Breast epithelium (tissue), 4 donors: ENCODE results near the gene WIPF1. TPM values are rescaled to one million over a fixed set of nuclear protein-coding genes. Genes with fewer than 3 reads are reported as not detected.

Source experiments
- DNase-seq, 2 donors: peaks; one replicate each; pipeline ENCODE4 v3.0.0-alpha.2; 2019; ENCODE audit warnings: low spot score in 2 of 2
- H3K27ac ChIP-seq, 2 donors: fragments of 200-600 bp; sonication (generic) in 1 of 2; one replicate each; pipeline ENCODE4 v1.5.1; 2016 to 2019; ENCODE audit warnings: mild to moderate bottlenecking in 1 of 2
- H3K27me3 ChIP-seq, 2 donors: fragments of 200-600 bp; sonication (generic) in 1 of 2; one replicate each; pipeline versions ENCODE4 v1.5.1 to v1.6.0; 2017 to 2019; ENCODE audit warnings: control low read depth in 1 of 2, mild to moderate bottlenecking in 1 of 2
- H3K36me3 ChIP-seq: fragments of 200-600 bp; one replicate; pipeline ENCODE4 v1.5.1; 2019
- H3K4me1 ChIP-seq, 2 donors: fragments of 200-600 bp; sonication (generic); one replicate each; pipeline ENCODE4 v1.5.1; 2016 to 2019; ENCODE audit warnings: control low read depth in 1 of 2
- H3K4me3 ChIP-seq, 3 donors: fragments of 200-600 bp; sonication (generic); 1 replicate in 2 of 3; 2 replicates in 1 of 3; pipeline ENCODE4 v1.5.1; 2016 to 2019; ENCODE audit warnings: mild to moderate bottlenecking in 3 of 3, moderate library complexity in 2 of 3
- H3K9me3 ChIP-seq, 2 donors: fragments of 200-600 bp; sonication (generic) in 1 of 2; one replicate each; pipeline ENCODE4 v1.5.1; 2016 to 2019; ENCODE audit warnings: control low read depth in 1 of 2
- POLR2A ChIP-seq: fragments of 450-650 bp; IDR thresholded peaks from one replicate; pipeline ENCODE4 v1.6.1; 2016; ENCODE audit warnings: antibody characterized with exemption, mild to moderate bottlenecking, moderate library complexity
- POLR2AphosphoS5 ChIP-seq, 3 donors: sonication (generic); formaldehyde crosslinking; IDR thresholded peaks; one replicate each; pipeline ENCODE4 v1.6.1; 2017; ENCODE audit warnings: antibody characterized with exemption in 3 of 3
- intact Hi-C: fragments of 100-400 bp; cut with DNase I; formaldehyde crosslinking; loops from one replicate; pipeline ENCODE4 v1.15.1; 2023; ENCODE audit warnings: low total_unique reads
- total RNA-seq, 3 donors: library from RNA; depleted of rRNA; stranded (reverse); fragments of >200 nt; gene quantifications; one replicate each; pipeline ENCODE4 v1.1.0, GENCODE V29; 2016
- TF ChIP-seq, protein P1 (sequence below), 3 donors: fragments of 450-650 bp; IDR thresholded peaks; one replicate each; pipeline ENCODE4 v1.5.1; 2016 to 2017; ENCODE audit warnings: antibody characterized with exemption in 3 of 3, mild to moderate bottlenecking in 3 of 3, moderate library complexity in 3 of 3

Gene WIPF1
- total RNA-seq, 3 donors from 2014 or later, result 17.6 to 43.2 (median 24.9) TPM

DNA sequence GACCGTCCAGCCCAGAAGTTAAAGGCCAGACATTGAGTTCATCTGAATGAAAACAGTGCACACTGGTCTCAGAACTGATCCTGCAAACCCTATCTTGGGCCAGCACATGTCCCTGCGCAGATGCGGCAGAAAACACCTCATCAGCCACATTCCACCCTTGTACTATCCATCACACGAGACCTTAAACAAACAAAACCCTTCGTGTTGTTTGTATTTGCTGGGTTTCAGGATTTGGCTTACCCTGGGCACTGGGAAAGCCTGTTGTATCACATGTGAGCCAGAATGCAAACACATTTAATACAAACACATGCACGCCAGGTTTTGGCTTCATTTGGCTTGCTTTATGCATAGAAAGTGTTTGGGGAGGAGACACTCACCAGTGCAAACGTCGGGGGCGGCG, 12.5 kb downstream of the WIPF1 start:
- Histone ChIP-seq H3K27ac (peak overlapping the region in 1 of 2 donors; percentile 57), H3K9me3 (no peaks in the 10 kb centered on the region), H3K4me3 (no peak overlapping the region), H3K4me1 (no peaks in the 10 kb centered on the region), H3K27me3 (no peaks in the 10 kb centered on the region), H3K36me3 (no peaks in the 10 kb centered on the region)
- TF ChIP-seq POLR2A (no peak), POLR2AphosphoS5 (IDR thresholded peaks at IDR 0.05) (no peak)
- TF ChIP-seq, protein P1, sequence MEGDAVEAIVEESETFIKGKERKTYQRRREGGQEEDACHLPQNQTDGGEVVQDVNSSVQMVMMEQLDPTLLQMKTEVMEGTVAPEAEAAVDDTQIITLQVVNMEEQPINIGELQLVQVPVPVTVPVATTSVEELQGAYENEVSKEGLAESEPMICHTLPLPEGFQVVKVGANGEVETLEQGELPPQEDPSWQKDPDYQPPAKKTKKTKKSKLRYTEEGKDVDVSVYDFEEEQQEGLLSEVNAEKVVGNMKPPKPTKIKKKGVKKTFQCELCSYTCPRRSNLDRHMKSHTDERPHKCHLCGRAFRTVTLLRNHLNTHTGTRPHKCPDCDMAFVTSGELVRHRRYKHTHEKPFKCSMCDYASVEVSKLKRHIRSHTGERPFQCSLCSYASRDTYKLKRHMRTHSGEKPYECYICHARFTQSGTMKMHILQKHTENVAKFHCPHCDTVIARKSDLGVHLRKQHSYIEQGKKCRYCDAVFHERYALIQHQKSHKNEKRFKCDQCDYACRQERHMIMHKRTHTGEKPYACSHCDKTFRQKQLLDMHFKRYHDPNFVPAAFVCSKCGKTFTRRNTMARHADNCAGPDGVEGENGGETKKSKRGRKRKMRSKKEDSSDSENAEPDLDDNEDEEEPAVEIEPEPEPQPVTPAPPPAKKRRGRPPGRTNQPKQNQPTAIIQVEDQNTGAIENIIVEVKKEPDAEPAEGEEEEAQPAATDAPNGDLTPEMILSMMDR (IDR thresholded peaks at IDR 0.05), result no peak
- DNase-seq, result no peak
- intact Hi-C loops, result no loop called here

DNA sequence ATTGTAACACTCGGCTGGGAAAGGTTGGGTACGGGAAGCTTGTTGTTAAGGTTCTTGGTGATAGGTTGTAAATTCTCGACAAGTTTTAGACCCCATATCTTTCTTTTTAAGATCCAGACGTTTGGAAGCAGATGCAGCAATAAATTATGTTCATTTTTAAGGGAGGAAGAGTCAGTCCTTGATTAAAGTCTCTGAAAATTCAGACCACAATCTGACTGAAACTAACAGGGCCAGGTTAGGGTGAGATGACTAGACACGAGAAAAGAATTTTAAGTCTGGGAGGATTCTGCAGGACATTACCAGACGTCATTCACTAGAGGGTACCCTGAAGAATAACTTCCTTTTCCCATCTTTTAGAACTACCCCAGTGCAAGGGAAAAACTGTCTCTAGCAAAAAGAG, 16.1 kb downstream of the WIPF1 start:
- Histone ChIP-seq H3K36me3 (no peaks in the 10 kb centered on the region), H3K4me3 (no peak overlapping the region), H3K27me3 (no peaks in the 10 kb centered on the region), H3K4me1 (no peaks in the 10 kb centered on the region), H3K9me3 (no peaks in the 10 kb centered on the region), H3K27ac (no peak overlapping the region)
- TF ChIP-seq POLR2A (no peak), POLR2AphosphoS5 (IDR thresholded peaks at IDR 0.05) (no peak)
- TF ChIP-seq, protein P1 (IDR thresholded peaks at IDR 0.05), result no peak
- intact Hi-C loops, result no loop called here
- no peak for DNase-seq

DNA sequence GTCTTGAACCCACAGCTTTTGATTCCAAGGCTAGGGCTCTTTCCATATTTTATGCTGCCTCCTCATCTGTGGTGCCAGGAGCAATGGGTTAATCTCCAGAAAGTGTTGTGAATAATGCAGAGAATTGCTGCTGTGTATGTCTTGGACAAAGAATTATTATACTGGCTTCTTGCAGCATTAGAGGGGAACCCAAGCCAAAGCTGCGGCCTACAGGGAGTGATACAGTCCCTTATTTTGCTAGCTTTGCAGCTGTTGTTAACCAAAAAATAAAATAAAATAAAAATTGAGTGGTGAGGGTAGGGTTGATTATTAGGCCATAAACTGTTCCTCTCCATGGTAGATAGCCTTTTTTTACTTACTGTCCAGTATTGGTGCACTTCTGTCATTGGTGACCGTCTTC, 16.7 kb downstream of the WIPF1 start:
- TF ChIP-seq, protein P1 (IDR thresholded peaks at IDR 0.05), result no peak
- TF ChIP-seq POLR2AphosphoS5 (IDR thresholded peaks at IDR 0.05) (no peak), POLR2A (no peak)
- Histone ChIP-seq H3K4me1 (no peaks in the 10 kb centered on the region), H3K27me3 (no peaks in the 10 kb centered on the region), H3K9me3 (no peaks in the 10 kb centered on the region), H3K36me3 (no peaks in the 10 kb centered on the region), H3K27ac (no peak overlapping the region), H3K4me3 (no peak overlapping the region)
- no peak for DNase-seq
- intact Hi-C loops, result no loop called here

DNA sequence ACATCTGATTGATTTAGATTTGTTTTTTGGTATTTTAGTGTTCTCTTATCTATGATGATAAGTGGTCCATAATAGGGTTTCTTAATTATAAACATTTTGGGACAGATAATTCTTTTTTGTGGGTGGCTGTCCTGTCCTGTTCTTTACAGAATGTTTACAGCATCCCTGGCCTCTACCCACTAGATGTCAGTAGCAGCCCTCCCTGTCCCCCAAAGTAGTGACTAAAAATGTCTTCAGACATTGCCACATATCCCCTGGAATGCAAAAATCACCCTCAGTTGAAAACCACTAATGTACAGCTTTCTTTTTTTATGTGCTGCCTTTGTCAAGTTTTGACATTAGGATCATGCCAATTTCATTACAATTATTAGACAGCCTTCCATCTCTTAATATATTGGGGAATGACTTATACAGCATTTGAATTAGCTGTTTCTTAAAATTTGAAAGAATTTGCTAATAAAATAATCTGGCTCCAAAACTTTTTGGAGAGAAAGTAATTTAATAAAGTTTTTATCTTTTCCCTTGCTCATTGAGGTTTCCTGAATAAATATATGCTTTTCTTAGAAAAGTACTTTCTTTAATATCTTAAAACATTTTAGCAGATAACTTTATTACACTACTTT, 19.5 kb downstream of the WIPF1 start:
- H3K36me3 ChIP-seq, result no peaks in the 10 kb centered on the region
- H3K27ac ChIP-seq, result no peak overlapping the region
- DNase-seq, result no peak
- intact Hi-C loops, result no loop called here
- no peaks in the 10 kb centered on the region for H3K9me3 ChIP-seq
- no peak for TF ChIP-seq POLR2AphosphoS5 (IDR thresholded peaks at IDR 0.05)
- TF ChIP-seq POLR2A, result no peak
- TF ChIP-seq, protein P1 (IDR thresholded peaks at IDR 0.05), result peak in 1 of 3 donors; percentile 19
- no peaks in the 10 kb centered on the region for H3K27me3 ChIP-seq
- no peaks in the 10 kb centered on the region for H3K4me1 ChIP-seq
- H3K4me3 ChIP-seq, result no peak overlapping the region

DNA sequence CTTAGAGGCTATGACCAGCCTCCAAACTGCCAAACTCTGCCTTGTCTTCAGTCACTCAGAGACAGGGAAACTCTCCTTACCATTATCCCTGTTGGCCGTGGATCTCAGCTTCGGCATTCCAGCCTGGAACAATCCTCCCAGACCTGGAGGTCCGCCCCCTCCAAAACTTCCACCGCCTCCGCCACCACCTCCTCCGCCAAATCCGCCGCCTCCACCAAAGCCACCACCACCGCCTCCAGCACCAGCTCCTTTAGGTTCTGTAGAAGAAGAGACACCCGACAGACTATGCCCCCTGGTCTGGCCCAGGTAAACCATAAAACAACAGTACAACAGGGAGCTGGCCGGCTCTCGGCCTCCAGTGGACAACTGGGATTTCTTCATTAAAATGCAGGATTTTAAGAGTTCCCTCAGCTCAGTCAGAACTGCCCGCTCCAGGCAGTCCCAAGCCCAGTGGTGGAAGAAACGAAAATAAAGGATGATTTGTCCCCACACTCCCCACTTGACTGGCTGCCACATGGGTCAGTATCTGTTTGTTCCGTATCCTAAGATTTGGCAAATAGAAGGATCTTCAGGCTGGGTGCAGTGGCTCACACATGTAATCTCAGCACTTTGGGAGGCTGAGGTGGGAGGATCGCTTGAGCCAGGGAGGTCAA, 22.4 kb downstream of the WIPF1 start:
- H3K4me1 ChIP-seq, result no peaks in the 10 kb centered on the region
- no peak for DNase-seq
- no peaks in the 10 kb centered on the region for H3K9me3 ChIP-seq
- H3K36me3 ChIP-seq, result no peaks in the 10 kb centered on the region
- no peak overlapping the region for H3K27ac ChIP-seq
- no peak for TF ChIP-seq POLR2A
- TF ChIP-seq, protein P1 (IDR thresholded peaks at IDR 0.05), result no peak
- no peaks in the 10 kb centered on the region for H3K27me3 ChIP-seq
- intact Hi-C loops, result no loop called here
- H3K4me3 ChIP-seq, result no peak overlapping the region
